Astrocyte of the spinal cord (primary cell): ENCODE results near the gene DNAJA1.

Experiments used
- DNase-seq: peaks from one replicate; pipeline ENCODE4 v3.0.0; 2011; ENCODE audit warnings: low read depth, low spot score
- H3K4me3 ChIP-seq: 2 replicates; pipeline ENCODE4 v1.5.1; 2011; ENCODE audit warnings: low read depth, mild to moderate bottlenecking, low read length, moderate library complexity
- CTCF ChIP-seq: IDR thresholded peaks from 2 replicates; pipeline ENCODE4 v1.5.1; 2012; ENCODE audit warnings: low read depth, mild to moderate bottlenecking, low read length, inconsistent platforms
- in situ Hi-C: cut with HindIII; loops from 2 replicates; pipeline ENCODE4 v1.10.0; 2017; ENCODE audit warnings: low sequenced_read_pairs

DNAJA1 gene

GRCh38 chr9:33049680-33050361, 24.7 kb downstream of the DNAJA1 start:
- no peak for TF ChIP-seq CTCF
- H3K4me3 ChIP-seq: no peak overlapping the region
- DNase-seq: no peak
- in situ Hi-C loops: no loop called here

- in situ Hi-C loops: no loop called here
- H3K4me3 ChIP-seq: no peak overlapping the region
- TF ChIP-seq CTCF: no peak
- no peak for DNase-seq
Observed at GRCh38 chr9:33051144-33051543, 26.1 kb downstream of the DNAJA1 start.

- no peak for DNase-seq
- no peak for TF ChIP-seq CTCF
- in situ Hi-C loops: no loop called here
- H3K4me3 ChIP-seq: no peak overlapping the region
Observed at GRCh38 chr9:33065157-33066076, 40.3 kb downstream of the DNAJA1 start.

GRCh38 chr9:33068991-33069390, 43.9 kb downstream of the DNAJA1 start:
- TF ChIP-seq CTCF: no peak
- DNase-seq: peak; percentile 13
- in situ Hi-C loops: no loop called here
- no peak overlapping the region for H3K4me3 ChIP-seq

GRCh38 chr9:33076046-33077004, 51.3 kb downstream of the DNAJA1 start, which contains the start of gene SMU1:
Gene SMU1 (minus strand): TSS chr9:33076674. CDS start chr9:33076608, 66 bp downstream.
- peak within 1 kb of the TSS; percentile 78 for H3K4me3 ChIP-seq
- no peak for TF ChIP-seq CTCF
- in situ Hi-C loops: loop anchor here (25.0 kb wide), 1 partner anchor 161 kb away; the partner anchor contains the start of gene SPINK4
- peak; percentile 97 for DNase-seq

- in situ Hi-C loops: loop anchor here (25.0 kb wide), 1 partner anchor 157 kb away; the partner anchor contains the start of gene SPINK4
Observed at GRCh38 chr9:33080534-33080933, 55.5 kb downstream of the DNAJA1 start.

More at GRCh38 chr9:33080534-33080933, 55.5 kb downstream of the DNAJA1 start:
- no peak for DNase-seq
- TF ChIP-seq CTCF: no peak
- H3K4me3 ChIP-seq: no peak overlapping the region
